ENCODE measurements around the gene AUP1.
A peak's percentile ranks its signal among the peaks of the same experiment; 100 is the strongest.
"Not testable (repeated sequence)": the region's sequence is repeated elsewhere in the genome, so short reads cannot be mapped to it uniquely, and the experiment has no call there.

AUP1 gene

GRCh38 chr2:74495440-74495839, 34.1 kb downstream of the AUP1 start:
- no peak for DNase-seq

GRCh38 chr2:74493546-74493945, 36.0 kb downstream of the AUP1 start:
- DNase-seq = no peak

- DNase-seq = no peak
Measured at GRCh38 chr2:74491648-74492544, 37.6 kb downstream of the AUP1 start.

- no peak for DNase-seq
Measured at GRCh38 chr2:74489906-74490305, 39.6 kb downstream of the AUP1 start.

- no peak for DNase-seq
Measured at GRCh38 chr2:74488643-74489481, 40.6 kb downstream of the AUP1 start.

- DNase-seq = no peak
Measured at GRCh38 chr2:74486141-74486540, 43.4 kb downstream of the AUP1 start.

- DNase-seq = not testable (repeated sequence)
Measured at GRCh38 chr2:74483675-74484164, 45.8 kb downstream of the AUP1 start.

GRCh38 chr2:74482801-74483674, 46.5 kb downstream of the AUP1 start, which contains the start of the genes CCDC142 and TTC31:
Gene CCDC142 (minus strand): TSS chr2:74482998. CDS start chr2:74482837, 161 bp downstream.
Gene TTC31 (plus strand): TSS chr2:74483081. CDS start chr2:74483096, 15 bp downstream.
- DNase-seq = peak; percentile 92 to 96

- peak; percentile 45 to 62 for DNase-seq
Measured at GRCh38 chr2:74481961-74482800, 47.3 kb downstream of the AUP1 start.

GRCh38 chr2:74481431-74481830, 48.1 kb downstream of the AUP1 start:
- DNase-seq = no peak

Data from NCI-H2081 (cell line).